Omental fat pad (tissue), 4 donors: ENCODE results near the gene CFAP251. TPM values are rescaled to one million over a fixed set of nuclear protein-coding genes. Genes with fewer than 3 reads are reported as not detected.

Experiments
- ATAC-seq: fragments of 150-250 bp; one replicate; pipeline ENCODE4 v1.9.1; 2016; ENCODE audit warnings: mild to moderate bottlenecking, moderate library complexity; ENCODE audit not compliant: low FRiP score
- DNase-seq: peaks from one replicate; pipeline ENCODE4 v3.0.0-alpha.2; 2019; ENCODE audit warnings: low spot score
- CTCF ChIP-seq, 3 donors: fragments of 450-650 bp; IDR thresholded peaks; one replicate each; pipeline ENCODE4 v1.5.1; 2016 to 2017; ENCODE audit warnings: antibody characterized with exemption in 3 of 3, mild to moderate bottlenecking in 3 of 3, moderate library complexity in 2 of 3
- small RNA-seq: library from RNA; depleted of rRNA; stranded (forward); fragments of <200 nt; gene quantifications from one replicate; pipeline ENCODE3, GENCODE V24; 2016
- total RNA-seq, 4 donors: library from RNA; depleted of rRNA; stranded (reverse); fragments of >200 nt; gene quantifications; one replicate each; pipeline ENCODE4 v1.1.0, GENCODE V29; 2016

The CFAP251 gene
- total RNA-seq, 4 donors from 2014 or later: 4.6 to 15.3 (median 7.1) TPM

GRCh38 chr12:122049827-122050226 lies 131.4 kb downstream of the CFAP251 start:
- DNase-seq: no peak
- TF ChIP-seq CTCF (IDR thresholded peaks at IDR 0.05): no peak
- ATAC-seq: no peak

GRCh38 chr12:122050706-122051105 lies 132.3 kb downstream of the CFAP251 start:
- no peak for TF ChIP-seq CTCF (IDR thresholded peaks at IDR 0.05)
- no peak for ATAC-seq
- no peak for DNase-seq

GRCh38 chr12:122051231-122051876 lies 133.0 kb downstream of the CFAP251 start:
- TF ChIP-seq CTCF (IDR thresholded peaks at IDR 0.05): no peak
- ATAC-seq (no peak), DNase-seq (no peak)

DNA sequence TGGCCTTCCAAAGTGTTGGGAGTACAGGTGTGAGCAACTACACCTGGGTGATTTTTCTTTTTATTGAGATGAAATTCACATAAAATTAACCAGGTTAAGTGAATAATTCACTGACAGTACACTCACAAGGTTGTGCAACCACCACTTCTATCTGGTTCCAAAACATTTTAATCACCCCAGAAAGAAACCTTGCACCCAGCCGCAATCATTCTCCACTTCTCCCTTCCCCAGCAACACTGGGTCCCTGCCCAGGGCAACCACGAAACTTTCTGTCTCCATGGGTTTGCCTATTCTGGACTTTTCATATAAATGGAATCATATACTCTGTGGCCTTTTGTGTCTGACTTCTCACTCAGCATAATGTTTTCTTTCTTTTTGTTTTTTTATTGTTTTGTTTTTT lies 133.9 kb downstream of the CFAP251 start:
- DNase-seq: no peak
- ATAC-seq: no peak
- no peak for TF ChIP-seq CTCF (IDR thresholded peaks at IDR 0.05)

Small RNAs within 50 kb of the gene (small RNA-seq; reads per million reads assigned to genes)
- gene AC069503.3: not detected
- not detected for gene RF00017
- not detected for gene RNU7-170P

Other genes with a start within 250 kb of the CFAP251 start
- gene MORN3, start 248.9 kb upstream of the CFAP251 start, total RNA-seq: under 1 TPM in 1 of 4 donors, not detected in 3; 0.19 TPM
- gene TMEM120B, start 205.8 kb upstream of the CFAP251 start, total RNA-seq: 10 to 100 TPM in 1 of 4 donors, 1 to 10 TPM in 3; 4.9 to 10.7 (median 5.7) TPM
- 10 to 100 TPM in 2 of 4 donors, 1 to 10 TPM in 2; 4.8 to 11.4 (median 9.5) TPM for gene RHOF, start 124.9 kb upstream of the CFAP251 start, total RNA-seq
- gene SETD1B, start 114.6 kb upstream of the CFAP251 start, total RNA-seq: 10 to 100 TPM in 1 of 4 donors, 1 to 10 TPM in 3; 3.7 to 10.4 (median 6.6) TPM
- gene HPD, start 59.7 kb upstream of the CFAP251 start, total RNA-seq: 1 to 10 TPM in 3 of 4 donors, under 1 TPM in 1; 0.82 to 8.5 (median 1.6) TPM
- gene PSMD9, start 29.8 kb upstream of the CFAP251 start, total RNA-seq: 10 to 100 TPM; 40.5 to 73.1 (median 57.2) TPM
- 1 to 10 TPM; 2.8 to 4.9 (median 3.4) TPM for gene BCL7A, start 103.3 kb downstream of the CFAP251 start, total RNA-seq
- gene MLXIP, start 160.2 kb downstream of the CFAP251 start, total RNA-seq: 10 to 100 TPM; 17.4 to 49.6 (median 32.6) TPM